ENCODE measurements around the gene STAMBPL1.
"Not testable (repeated sequence)": the region's sequence is repeated elsewhere in the genome, so short reads cannot be mapped to it uniquely, and the experiment has no call there.

Gene STAMBPL1

DNA sequence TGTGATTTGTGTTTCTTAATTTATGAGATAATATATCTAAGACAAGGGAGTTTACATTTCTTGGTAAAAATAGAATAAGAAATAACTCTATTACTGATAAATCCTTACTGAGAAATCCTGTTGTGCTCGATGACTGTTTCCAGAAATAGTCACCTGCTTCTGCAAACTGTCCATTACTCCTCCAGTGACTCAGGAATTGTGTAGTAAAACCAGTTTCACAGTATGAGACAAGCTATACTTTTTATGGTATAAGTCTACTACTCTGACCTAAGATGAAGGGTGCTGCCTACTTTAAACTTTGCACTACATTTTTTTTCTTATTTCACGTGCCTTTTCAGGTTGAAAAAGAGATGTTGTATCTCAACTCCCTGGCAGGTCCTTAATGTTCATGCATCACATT lies 21.6 kb upstream of the STAMBPL1 start:
- DNase-seq: no peak

DNA sequence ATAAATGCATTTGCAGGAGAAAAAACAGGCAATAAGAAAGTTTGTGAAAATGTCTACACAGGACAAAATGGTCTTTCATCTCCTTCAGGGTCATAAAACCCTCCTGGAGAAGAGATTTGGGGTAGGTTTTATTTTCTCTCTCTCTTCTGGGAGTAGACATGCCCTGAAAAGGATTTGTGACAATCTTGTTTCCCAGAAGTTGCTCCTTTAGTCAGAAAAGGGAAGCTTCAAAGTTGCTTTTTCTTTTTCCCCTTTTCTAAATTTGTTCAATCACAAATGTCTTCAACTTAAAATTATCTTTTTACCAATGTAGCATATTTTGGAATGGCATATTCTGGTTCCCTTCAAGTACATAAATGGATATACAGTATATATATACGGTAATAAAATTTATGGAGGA lies 19.0 kb upstream of the STAMBPL1 start:
- DNase-seq: no peak

DNA sequence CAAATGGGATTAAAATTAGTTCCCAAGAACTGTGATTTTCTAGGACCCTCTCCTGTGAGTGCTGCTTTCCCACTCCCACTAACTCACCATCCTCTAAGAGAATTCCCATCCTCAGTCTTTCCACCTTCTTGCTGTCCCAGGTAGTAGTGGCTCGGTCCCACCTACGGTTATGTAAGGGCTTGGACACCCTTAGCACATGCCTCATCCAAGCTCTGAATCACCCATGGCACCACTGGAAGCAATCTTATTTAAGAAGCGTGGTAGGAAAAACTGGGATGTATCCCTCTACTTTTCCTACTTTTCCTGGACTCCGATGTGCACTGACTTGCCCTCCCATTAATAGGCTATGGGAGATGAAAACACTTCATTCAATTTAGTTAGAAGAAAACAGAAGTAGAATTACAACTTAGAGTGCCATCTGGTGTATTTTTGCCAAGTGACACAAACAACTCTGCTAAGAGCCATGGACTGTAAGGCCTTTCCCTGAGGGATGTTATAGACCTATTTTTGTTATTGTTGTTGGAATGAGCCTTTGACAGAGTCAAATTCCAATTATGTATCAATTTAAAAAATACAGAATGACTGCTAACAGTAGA lies 14.7 kb upstream of the STAMBPL1 start:
- DNase-seq: peak in 1 of 2 experiments; percentile 17

DNA sequence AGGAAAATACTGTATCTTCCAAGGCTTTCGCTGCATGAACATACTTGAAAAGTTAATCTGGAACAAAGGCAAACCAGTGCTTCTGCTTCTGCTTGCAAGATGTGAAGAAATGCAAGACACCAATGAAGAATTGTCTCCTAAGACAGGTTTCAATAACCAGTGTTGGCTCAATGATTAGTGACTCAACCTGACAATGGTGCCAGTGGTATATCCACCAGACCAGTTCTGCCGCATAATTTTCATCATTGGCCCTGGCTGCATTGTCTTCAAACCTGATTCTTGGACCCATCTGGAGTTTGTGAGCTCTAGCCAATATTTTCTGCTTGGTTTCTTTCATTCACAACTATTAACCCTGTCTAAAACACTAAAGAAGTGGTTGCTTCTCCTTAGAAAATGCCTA lies 13.6 kb upstream of the STAMBPL1 start:
- DNase-seq: peak in 1 of 2 experiments; percentile 49

DNA sequence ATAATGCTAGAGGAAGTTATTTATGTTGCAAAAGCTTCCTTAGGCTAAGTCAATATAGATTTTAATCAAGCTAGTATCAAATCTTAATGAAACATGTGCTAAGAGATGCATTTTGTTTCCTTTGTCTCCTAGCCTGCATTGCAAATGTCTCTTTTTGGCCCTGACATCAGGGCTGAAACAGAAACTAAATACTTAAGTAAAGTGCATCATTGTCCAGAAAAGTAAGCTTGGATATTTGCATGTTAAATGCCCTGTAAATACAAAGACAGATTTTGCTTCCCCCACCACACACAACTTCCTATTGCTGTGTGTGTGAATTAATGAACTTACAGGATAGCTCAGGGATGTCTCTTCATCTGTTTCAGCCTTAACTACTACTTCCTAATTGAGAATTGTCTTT lies 10.0 kb upstream of the STAMBPL1 start:
- no peak for DNase-seq

DNA sequence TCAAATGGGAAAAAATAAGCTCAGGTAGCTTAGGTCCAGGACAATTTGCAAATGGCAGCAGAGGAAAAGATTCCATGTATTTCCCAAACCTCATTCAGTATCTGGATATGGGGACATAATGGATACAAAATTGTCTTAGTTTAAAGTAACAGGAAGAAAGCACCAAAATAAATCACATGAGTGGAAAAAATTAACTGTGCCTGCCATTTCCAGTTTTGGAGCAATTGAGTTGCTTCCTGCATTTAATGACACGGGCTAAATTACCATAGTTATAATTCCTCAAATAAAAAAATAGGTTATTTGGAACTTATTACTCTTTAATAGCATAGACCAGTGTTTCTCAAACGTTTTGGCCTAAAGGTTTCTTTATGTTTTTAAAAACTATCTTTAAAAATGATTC lies 6.3 kb upstream of the STAMBPL1 start:
- DNase-seq: no peak

DNA sequence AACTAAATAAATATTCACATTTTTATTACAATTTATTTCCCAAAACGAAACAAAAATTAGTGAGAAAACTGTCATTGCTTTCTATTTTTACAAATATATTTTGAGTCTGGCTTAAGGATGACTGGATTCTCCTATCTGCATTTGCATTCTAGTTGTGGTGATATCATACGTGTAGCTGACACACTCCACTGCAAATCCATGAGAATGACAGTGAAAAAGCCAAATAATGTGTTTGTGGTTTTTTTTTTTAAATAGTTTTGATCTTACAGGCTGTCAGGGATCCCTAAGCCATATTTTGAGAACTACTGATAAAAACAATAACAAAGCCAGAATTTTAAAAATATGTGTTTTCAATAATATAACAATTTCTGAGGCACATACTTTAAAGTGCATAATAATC lies 5.8 kb upstream of the STAMBPL1 start:
- DNase-seq: no peak

DNA sequence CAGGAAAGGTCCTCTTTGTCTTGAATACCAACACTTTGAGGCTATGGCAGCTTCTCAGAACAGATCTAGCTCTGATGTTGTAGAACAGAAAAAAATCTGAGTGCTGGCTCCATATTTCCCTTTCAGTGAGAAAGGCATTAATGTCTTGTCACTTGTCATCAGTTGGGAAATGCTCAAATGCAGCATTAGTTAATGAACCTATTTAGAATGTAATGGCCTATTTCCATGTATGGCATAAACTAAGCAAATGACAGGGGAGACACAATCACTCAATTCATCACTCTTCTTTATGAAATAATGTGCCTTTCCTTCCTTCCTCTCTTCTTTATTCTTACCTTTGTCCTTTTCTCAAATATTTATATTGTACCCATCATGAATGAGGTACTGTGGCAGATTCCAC lies 5.0 kb upstream of the STAMBPL1 start:
- DNase-seq: no peak

DNA sequence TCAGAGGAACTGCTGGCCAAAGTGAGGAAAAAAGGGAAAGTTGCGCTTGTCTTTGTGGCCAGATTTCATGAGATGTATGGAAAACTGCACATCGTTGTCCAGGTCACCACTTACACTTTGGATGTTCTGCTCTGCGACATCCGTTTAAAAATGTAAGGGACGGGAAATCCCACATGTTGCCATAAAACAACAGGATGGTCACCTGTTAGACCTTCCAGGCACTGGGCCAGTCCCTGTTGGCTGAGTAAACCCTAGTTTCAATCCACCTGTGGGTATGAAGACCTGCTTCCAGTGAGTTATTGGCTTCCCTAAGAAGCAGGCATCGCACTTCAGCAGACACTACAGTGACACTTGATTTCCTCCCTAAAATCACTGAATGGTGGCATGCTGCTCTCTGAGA lies 2.7 kb upstream of the STAMBPL1 start:
- DNase-seq: no peak

DNA sequence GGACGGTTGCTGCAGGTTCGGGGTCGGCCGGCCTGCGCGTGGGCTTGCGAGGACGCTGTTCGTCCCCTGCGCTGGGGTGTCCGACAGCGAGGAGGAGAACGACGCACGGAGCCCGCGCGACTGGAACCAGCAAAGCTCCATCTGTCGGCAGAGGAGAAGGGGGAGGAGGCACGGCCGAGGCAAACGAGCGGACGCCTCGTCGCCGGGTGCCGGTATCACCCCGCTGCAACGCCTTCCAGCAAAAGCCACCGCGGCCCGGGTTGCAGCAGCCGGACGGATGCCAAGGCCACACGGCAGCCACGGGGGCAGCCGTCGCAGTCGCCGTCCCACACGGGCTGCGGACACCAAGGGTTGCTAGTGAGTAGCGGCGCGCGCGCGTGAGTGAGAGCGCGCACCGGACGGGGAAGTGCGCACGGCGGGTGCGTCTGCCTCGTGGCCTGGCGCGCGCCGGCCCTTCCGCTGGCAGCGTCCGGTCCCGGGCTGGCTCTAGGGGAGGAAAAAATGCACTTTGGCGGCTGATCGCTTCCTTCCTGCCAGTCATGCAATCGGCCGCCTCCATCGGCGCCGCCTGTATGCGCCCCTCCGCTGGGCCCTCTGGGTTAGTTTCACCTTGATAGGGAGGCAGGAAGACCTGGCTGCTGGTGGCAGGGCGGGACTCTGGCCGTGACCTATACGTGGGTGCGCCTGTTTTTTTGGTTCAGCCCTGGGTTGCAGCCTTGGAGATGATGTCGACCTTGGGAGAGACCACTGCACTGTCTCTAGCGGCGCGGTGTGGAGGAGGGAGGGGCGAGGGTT lies 434 bp downstream of the STAMBPL1 start:
- DNase-seq: peak; percentile 17 to 73

DNA sequence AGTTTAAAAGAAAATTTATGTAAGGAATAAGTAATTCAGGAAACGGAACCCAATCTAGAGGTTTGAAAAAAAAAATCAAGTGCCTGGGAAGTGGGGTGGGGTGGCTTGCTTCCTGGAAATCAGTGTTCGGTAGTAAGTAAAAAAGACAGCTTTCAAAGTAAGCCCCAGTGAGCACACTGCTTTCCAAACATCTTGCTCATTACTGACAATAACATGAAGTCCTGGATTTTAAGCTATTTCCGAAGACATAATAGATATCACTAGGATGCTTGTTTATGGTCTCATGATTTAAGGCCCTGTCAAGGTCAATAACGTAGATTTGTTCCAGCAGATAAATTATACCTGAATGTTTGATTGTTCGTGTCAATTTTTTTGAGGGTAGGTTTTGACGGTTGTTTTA lies 1.3 kb downstream of the STAMBPL1 start:
- no peak for DNase-seq

DNA sequence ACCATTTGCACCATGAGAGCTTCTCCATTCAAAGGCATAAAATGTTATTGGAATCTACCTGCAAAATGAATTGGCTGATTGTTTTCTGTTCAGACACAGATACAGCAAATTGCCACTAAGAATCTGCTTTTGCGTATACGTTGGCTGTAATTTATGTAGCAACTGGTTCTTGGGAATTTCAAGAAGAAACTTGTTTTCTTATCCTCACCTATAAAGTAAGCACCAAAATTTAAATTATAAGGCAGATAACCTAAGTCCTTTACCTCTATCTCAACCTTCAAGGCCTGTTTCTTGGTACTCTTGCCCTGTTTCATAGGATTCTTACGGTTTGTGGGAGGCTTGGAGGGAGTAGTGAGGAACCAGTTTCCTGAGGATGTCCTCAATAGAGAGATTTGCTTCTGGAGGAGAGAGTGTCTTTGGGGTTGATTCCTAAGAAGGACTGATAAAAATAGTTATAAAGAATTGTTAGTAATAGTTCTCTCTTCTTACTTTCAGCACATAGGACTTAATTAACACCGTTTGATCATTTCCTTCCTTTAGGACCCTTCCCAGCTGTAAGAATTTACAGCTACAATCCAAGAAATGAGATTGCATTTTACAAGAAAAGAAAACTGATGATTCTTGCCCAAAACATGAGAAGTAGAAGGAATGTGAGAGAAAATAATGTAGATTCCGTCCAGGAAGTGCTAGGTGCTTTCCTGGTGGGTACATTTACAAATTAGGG lies 2.0 kb downstream of the STAMBPL1 start:
- no peak for DNase-seq

DNA sequence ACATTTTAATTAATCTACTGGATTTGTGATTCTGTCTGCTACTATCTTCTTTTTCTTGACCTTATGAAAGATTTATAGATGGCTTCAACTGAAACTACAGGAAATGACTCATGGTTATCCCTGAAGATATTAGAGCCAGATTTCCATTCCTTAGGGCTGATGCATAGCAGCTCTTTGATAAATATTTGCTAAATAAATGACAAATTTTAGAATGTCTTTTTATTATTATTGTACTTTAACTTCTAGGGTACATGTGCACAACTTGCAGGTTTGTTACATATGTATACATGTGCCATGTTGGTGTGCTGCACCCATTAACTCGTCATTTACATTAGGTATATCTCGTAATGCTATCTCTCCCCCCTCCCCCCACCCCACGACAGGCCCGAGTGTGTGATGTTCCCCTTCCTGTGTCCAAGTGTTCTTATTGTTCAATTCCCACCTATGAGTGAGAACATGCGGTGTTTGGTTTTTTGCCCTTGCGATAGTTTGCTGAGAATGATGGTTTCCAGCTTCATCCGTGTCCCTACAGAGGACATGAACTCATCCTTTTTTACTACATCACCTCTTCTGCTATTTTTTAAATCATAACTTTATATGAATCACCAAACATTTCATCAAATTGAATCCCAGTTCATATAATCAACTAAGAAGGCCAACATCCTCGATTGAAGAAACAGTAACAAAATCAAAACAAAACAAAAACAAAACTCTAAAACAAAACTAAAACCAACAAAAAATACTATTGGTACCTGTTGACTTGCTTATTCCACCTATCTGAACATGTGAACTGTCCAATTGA lies 2.8 kb downstream of the STAMBPL1 start:
- DNase-seq: not testable (repeated sequence)

DNA sequence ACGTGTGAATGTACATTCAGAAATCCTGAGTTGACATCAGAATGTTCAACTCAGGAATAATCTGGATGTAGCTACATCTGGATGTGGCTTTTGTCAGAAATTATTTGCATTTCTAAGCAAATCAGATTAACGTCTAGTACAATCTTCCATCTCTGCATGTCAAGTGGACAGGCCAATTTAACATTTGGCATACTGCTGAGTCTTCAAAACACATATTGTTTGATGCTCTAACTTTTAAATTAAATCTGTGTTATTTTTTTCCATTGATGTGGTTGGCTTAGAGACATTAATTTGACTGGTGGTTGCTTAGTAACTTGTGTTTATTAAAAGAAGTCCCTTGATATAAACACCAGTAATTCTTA lies 3.4 kb downstream of the STAMBPL1 start:
- DNase-seq: no peak

DNA sequence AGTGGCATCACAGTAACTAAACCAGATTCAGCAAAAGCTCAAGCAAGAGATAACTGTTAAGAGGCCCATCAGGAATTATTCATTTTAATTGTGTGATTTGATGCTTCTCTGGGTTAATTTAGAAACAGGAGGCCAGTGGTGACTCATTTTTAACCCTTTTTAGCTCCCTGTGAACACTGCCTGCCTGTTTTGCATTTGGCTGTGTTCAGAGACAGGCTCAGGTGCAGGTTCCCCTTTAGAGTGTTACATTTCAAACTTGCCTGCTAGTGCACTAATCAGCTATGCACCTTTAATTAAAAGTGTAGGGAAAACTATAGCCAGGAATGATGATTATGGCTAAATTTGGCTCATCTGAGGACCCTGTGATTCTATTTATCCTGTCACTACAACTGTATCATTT lies 6.5 kb downstream of the STAMBPL1 start:
- peak in 1 of 2 experiments; percentile 4 for DNase-seq

DNA sequence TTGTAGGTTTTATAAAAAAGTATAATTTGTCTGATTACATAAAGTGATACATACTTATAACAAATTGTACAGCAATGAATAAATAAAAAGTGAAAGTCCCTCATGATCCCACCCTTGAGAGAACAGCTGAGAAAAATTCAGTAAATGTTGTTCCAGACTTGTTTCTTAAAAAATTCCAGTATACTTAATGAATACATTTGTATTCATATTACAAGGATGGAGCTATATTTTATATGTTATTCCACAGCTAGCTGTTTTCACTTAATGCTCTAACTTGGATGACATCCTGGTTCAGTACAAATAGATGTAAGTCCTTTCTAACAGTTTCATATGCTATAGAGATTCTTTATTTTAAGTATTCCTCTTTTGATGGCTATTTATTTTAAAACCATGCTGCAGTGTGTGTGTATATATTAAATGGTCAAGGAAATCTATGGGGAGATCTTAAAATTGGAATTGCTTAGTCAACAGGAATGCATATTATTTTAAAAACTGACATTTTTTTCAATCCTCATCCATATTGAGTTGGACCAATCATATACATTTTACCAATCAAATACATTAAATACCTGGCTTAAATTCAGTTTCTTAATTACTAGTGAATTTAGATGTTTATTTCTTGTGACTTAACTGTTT lies 8.9 kb downstream of the STAMBPL1 start:
- DNase-seq: no peak

DNA sequence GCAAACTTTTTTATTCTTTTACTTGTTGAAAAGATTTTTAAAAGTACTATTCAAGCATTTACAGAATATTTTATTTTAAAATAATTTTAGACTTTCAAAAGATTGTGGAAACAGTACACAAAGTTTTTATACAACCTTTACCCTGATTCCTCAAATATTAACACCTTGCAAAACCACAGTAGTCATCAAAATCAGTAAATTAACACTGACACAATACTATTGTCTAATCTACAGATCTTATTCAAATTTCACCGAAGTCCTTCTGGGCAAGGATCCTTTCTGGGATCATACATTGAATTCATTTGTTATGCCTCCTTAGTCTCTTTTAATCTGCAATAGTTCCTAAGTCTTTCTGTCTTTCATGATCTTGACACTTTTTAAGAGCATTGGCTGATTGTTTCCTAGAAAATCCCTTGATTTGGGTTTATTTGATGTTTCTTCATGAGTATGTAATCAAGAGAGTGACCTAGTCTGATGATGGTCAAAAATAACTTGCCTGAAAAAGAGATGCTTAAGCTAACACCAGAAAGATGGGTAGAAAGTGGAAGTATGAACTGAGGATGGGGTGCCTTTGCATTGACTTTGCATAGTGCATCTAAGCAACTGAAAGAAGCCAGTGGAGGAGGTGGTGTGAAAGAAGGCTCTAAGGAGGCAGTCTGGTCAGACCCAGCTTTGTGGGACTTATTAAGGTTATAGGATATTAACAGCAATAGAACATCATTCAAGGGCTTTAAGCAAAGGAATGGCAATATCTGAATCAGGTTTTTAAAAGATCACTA lies 9.7 kb downstream of the STAMBPL1 start:
- no peak for DNase-seq

DNA sequence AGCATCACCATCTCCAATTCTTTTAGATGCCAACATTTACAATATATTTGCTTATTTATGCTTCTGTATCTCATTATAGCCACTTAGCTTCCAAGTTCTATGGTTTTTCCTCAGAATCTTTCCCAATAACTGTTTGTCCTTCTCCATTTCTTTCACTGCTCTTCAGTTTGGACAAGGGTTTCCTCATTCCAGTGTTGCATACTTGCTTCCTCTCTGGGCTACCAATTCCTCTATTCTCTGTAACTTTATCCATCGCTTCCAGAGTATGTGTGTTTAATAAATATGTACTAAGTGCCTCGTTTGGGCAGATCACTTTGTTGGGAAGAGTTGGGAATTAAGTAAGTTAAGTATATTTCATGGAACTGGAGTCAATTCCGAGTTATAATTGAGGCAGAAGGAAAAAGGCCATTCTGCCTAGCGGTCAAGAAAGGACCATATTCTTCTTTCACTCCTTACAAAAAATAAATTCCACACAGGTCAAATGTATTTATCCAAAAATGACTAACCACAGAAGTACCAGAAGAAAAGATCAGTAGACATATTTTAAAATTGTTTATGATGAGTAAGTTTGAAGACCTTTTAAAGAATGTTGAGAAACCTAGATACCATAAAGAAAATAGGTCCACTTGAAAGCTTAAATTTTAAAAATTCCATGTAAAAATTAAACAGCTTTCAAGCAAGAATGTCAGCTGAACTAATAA lies 10.8 kb downstream of the STAMBPL1 start:
- DNase-seq: no peak

DNA sequence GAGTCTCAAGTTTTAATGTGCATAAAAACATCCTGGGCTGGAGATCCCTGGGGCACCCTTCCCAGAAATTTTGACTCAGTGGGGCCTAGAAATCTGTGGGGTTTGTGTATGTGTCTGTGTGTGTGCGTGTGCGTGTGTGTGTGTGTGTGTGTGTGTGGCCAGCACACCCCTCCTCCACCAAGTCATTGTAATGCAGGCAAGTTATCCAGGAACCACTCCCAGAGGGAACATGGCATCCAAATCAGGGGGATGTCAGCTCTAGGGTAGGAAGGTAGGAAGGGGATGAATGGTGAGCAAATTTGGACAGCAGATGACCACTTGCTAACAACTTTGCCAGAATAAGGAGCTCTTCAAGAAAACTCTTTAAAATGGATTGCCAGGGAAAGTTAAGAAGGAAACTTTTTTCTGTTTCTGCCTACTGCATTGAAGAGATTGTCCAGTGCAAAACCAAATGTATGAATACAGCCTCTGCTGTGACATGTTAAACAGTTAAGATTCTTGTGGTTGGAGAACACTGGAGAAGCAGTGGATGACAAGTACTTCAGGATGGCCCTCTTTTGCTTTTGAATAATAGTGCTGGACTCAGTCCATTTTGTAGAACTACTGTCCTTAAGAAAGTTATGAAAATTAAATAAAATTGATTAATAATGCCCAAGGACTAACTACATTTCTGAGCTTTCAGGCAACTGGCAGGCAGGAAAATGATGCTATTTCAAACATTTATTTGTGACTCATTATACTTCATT lies 12.3 kb downstream of the STAMBPL1 start:
- no peak for DNase-seq

DNA sequence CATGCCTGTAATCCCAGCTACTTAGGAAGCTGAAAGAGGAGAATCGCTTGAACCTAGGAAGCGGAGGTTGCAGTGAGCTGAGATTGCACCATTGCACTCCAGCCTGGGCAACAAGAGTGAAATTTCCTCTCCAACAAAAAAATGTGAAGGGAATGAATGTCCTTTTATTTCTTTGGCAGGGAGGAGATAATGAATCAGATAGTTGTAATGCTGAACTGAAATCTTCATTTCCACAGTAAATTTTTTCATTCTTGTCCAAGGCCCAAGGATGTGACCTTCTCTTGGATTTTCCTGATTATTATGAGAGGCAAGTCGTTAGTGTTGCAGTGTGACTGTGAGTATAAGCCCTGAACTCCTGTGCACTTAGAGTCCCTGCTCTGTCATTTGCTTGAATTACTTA lies 13.6 kb downstream of the STAMBPL1 start:
- DNase-seq: no peak

DNA sequence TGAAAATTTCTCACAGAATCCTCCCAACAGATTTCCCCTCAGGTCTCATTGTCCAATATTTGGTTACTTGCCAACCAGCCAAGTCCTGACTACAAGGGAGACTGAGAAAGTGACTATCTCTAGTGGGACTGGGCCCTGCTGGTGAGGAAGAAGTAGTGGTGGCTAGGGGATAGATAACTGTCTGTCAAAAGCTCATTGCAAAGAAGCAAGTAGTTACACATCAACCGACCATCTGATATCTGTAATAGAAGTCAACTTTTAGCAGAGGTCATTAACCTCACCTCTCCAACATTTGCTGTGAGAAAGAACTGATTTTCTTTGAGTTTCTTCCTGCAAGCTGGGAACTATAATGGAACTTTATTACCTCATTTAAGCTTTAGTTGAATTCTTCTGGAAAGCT lies 15.2 kb downstream of the STAMBPL1 start:
- no peak for DNase-seq
